ENCODE measurements around the gene CNN3.

CNN3 gene

GRCh38 chr1:94895518-94895917 lies 31.4 kb downstream of the CNN3 start:
- TF ChIP-seq MAX (IDR thresholded peaks at IDR 0.05; ENCODE audit: low read depth, low read length) (no peak), MYC (IDR thresholded peaks at IDR 0.05; ENCODE audit: low read depth, low read length) (no peak), POLR2A (IDR thresholded peaks at IDR 0.05; ENCODE audit: extremely low read depth, insufficient read length) (no peak), CTCF (IDR thresholded peaks at IDR 0.05; ENCODE audit: low read depth, low read length) (no peak)
- H3K4me3 ChIP-seq (ENCODE audit: low read depth, low read length) = no peak overlapping the region
- no peak for DNase-seq (ENCODE audit: low read depth)

GRCh38 chr1:94894630-94895029 lies 32.3 kb downstream of the CNN3 start:
- TF ChIP-seq POLR2A (IDR thresholded peaks at IDR 0.05; ENCODE audit: extremely low read depth, insufficient read length) (no peak), MAX (IDR thresholded peaks at IDR 0.05; ENCODE audit: low read depth, low read length) (no peak), MYC (IDR thresholded peaks at IDR 0.05; ENCODE audit: low read depth, low read length) (no peak), CTCF (IDR thresholded peaks at IDR 0.05; ENCODE audit: low read depth, low read length) (no peak)
- no peak for DNase-seq (ENCODE audit: low read depth)
- no peak overlapping the region for H3K4me3 ChIP-seq (ENCODE audit: low read depth, low read length)

- no peak for DNase-seq (ENCODE audit: low read depth)
- no peak for TF ChIP-seq MYC (IDR thresholded peaks at IDR 0.05; ENCODE audit: low read depth, low read length)
- TF ChIP-seq POLR2A (IDR thresholded peaks at IDR 0.05; ENCODE audit: extremely low read depth, insufficient read length) = no peak
- TF ChIP-seq CTCF (IDR thresholded peaks at IDR 0.05; ENCODE audit: low read depth, low read length) = no peak
- no peak for TF ChIP-seq MAX (IDR thresholded peaks at IDR 0.05; ENCODE audit: low read depth, low read length)
- no peak overlapping the region for H3K4me3 ChIP-seq (ENCODE audit: low read depth, low read length)
Observed at GRCh38 chr1:94892604-94893254, 34.2 kb downstream of the CNN3 start.

- H3K4me3 ChIP-seq (ENCODE audit: low read depth, low read length) = no peak overlapping the region
- no peak for DNase-seq (ENCODE audit: low read depth)
- TF ChIP-seq POLR2A (IDR thresholded peaks at IDR 0.05; ENCODE audit: extremely low read depth, insufficient read length) (no peak), MYC (IDR thresholded peaks at IDR 0.05; ENCODE audit: low read depth, low read length) (no peak), MAX (IDR thresholded peaks at IDR 0.05; ENCODE audit: low read depth, low read length) (no peak), CTCF (IDR thresholded peaks at IDR 0.05; ENCODE audit: low read depth, low read length) (no peak)
Observed at GRCh38 chr1:94888201-94888600, 38.7 kb downstream of the CNN3 start.

- no peak for TF ChIP-seq MAX (IDR thresholded peaks at IDR 0.05; ENCODE audit: low read depth, low read length)
- TF ChIP-seq CTCF (IDR thresholded peaks at IDR 0.05; ENCODE audit: low read depth, low read length) = no peak
- TF ChIP-seq POLR2A (IDR thresholded peaks at IDR 0.05; ENCODE audit: extremely low read depth, insufficient read length) = no peak
- no peak for TF ChIP-seq MYC (IDR thresholded peaks at IDR 0.05; ENCODE audit: low read depth, low read length)
- no peak for DNase-seq (ENCODE audit: low read depth)
- H3K4me3 ChIP-seq (ENCODE audit: low read depth, low read length) = no peak overlapping the region
Observed at GRCh38 chr1:94887603-94888171, 39.2 kb downstream of the CNN3 start.
